Measurements from ENCODE around the gene LRFN2.

The LRFN2 gene

GRCh38 chr6:40393641-40394040 is 193.5 kb downstream of the LRFN2 start:
- no peak for DNase-seq

DNA sequence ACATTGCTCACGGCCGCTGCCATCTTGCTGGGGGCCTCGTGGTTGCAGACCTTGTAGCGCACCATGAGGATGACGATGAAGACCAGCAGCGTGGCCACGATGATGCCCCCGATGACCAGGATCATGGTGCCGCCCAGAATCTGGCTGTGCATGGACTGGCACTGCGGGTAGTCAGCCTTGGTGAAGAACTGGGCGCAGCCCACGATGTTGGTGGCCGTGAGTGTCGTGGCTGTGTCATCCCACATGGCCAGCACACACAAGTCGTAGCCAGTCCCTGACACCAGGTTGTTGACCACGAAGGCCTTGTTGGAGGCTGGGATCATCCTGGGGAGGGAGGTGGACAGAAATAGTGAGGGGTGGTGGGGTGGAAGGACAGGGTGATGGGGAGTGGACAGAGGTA is 194.6 kb downstream of the LRFN2 start:
- DNase-seq: no peak

GRCh38 chr6:40391851-40392517 is 195.2 kb downstream of the LRFN2 start:
- no peak for DNase-seq

- DNase-seq: no peak
Observed at GRCh38 chr6:40391086-40391485, 196.1 kb downstream of the LRFN2 start.

GRCh38 chr6:40390144-40390800 is 196.9 kb downstream of the LRFN2 start:
- no peak for DNase-seq

DNA sequence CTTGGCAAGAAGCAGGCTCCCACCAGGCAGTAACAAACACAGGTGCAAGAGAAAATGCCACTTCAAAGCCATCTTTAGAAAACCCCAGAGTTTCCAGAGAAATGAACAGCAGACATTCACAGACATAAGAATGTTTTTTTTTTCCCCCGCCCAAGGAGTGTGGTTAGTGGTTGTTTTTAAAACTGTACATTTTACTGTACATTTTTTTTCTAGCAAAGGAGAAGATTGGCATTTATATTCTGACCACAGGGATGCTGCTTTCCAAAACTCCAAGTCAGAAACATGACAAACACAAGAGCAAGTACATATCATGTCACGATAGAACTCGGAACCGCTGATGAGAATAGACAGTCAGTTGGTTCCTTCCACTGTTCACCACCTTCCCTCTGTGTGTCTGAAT is 197.9 kb downstream of the LRFN2 start:
- DNase-seq: no peak

DNA sequence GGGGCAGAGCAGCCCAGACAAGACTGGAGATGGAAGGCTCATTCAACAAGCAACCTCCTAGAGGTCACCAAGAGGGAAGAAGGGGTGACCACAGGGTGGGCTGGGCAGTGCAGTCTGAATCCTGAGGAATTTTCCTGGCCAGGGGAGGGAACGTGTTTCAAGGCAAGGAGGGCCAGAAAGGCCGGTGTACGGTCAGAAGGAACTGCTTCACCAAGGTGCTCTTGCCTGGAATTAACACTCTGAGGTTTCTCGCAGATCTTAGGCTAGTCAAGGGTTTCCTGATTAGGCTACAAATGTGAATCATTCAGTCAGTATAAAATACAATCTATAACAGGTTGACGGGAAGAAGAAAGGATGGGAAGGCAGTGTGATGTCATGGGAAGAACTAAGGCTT is 199.3 kb downstream of the LRFN2 start:
- no peak for DNase-seq

GRCh38 chr6:40387127-40387870 is 199.9 kb downstream of the LRFN2 start:
- no peak for DNase-seq

DNA sequence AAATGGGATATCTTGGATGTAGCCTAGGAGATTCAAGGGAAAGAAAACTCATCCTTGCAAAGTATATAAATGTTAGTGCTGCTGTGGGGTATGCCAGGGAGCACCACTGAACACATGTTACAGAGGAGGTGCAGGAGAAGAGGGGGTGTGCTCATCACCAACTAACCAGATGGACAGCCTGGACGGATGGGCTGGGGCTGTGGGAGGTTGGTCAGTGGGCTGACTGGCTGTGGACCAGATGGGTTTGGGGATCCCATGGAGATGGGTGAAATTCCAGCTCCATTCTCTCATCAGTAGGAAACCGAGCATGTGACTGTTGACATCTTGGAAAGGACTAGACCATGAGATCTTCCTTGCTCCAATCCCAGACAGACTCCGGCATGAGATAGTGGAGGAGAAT is 201.0 kb downstream of the LRFN2 start:
- DNase-seq: no peak

- DNase-seq: no peak
Observed at GRCh38 chr6:40383348-40384115, 203.6 kb downstream of the LRFN2 start.

DNA sequence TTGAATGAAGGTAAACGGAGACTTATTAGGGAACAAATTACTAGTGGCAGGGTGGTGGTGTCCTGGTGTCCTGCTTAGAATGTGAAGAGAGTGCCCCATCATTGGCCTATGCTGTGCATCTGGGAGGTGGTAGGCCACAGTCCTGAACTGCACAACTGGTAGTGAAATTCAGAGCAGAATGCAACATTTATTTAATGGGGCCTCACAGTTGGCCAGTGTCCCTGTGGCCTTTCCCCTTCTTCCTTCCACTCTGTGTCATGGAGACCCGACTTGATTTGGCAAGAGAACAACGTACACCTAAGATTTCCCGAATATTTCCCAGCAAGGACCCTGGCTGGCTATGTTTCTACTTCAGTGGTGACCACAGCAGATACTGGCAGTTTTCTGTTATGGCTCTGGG is 206.9 kb downstream of the LRFN2 start:
- no peak for DNase-seq

GRCh38 chr6:40379811-40380210 is 207.4 kb downstream of the LRFN2 start:
- no peak for DNase-seq

DNA sequence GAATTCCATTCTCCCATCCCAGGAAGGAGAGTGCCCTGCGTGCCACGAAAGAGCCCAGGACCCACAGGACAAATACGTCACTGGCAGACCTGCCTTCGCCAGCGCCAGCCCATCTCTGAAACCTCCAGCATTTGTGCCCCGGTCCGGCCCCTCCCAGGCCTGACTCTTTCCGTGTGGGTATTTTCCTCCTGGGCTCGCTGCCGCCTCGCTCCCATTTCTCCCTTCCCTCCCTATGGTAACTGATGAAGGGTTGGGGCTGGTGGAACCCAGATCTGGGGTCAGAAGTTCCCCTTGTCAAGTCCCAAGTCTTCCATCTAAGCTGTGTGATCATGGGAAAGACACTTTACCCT is 208.5 kb downstream of the LRFN2 start:
- DNase-seq: no peak

GRCh38 chr6:40378071-40378724 is 209.0 kb downstream of the LRFN2 start:
- no peak for DNase-seq

- no peak for DNase-seq
Observed at GRCh38 chr6:40377173-40377806, 209.9 kb downstream of the LRFN2 start.

DNA sequence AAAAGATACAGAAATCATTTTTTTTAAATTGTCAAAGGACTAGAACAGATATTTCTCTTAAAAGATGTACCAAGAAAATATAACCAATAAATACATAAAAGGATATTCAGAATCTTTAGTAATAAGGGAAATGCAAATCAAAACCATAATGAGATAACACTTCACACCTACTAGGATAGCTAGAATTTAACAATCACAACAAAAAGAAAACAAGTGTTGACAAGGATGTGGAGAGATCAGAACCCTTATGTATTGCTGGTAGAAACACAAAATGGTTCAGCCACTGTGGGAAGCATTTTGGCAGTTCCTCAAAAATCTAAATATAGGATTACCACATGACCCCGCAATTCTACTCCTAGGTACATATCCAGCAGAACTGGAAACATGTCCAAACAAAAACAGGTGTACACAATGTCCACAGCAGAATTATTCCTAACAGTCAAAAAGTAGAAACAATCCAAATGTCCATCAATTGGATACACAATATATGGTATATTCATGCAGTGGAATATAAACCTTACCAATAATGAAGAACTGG is 211.0 kb downstream of the LRFN2 start:
- DNase-seq: peak; percentile 81

DNA sequence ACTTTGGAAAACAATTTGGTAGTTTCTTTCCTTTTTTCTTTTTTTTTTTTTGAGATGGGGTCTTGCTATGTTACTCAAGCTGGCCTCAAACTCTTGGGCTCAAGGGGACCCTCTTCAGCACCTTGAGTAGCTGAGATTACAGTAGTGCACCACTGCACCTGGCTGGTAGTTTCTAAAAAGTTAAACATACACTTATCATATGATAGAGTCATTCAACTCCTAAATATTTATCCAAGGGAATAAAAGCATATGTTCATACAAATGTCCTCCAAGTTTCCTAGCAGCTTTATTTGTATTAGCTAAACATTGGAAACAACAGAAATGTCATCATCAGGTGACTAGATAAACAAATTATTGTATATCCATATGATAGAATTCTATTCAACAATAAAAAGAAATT is 213.9 kb downstream of the LRFN2 start:
- DNase-seq: no peak

DNA sequence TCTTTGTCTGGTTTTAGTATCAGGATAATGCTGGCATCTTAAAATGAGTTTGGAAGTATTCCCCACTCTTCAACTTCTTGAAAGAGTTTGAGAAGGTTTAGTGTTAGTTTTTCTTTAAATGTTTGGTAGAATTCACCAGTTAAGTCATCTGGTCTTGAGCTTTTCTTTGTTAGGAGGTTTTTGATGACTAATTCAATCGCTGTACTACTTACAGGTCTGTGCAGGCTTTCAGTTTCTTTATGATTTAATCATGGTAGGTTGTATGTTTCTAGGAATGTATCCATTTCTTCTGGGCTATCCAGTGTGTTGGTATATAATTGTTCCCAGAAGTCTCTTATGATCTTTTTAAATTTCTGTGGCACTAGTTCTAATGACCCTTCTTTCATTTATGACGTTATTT is 215.5 kb downstream of the LRFN2 start:
- no peak for DNase-seq

DNA sequence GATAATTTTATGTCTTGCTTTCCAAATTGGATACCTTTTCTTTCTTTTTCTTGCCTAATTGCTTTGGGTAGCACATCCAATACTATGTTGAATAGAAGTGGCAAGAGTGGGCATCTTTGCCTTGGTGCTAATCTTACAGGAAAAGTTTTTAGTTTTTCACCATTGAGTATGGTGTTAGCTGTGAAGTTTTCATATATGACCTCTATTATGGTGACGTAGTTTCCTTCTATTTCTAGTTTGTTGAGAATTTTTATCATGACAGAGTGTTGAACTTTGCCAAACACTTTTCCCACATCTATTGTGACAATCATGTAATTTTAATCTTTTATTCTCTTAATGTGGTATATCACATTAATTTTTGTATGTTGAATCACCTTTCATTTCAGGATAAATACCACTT is 216.1 kb downstream of the LRFN2 start:
- DNase-seq: no peak

- no peak for DNase-seq
Observed at GRCh38 chr6:40369891-40370290, 217.3 kb downstream of the LRFN2 start.

- no peak for DNase-seq
Observed at GRCh38 chr6:40369042-40369441, 218.1 kb downstream of the LRFN2 start.

- no peak for DNase-seq
Observed at GRCh38 chr6:40362859-40363258, 224.3 kb downstream of the LRFN2 start.

All from NCI-H2029 (cell line).